HG03066 (cell line): ENCODE results near the gene YIPF7.

Experiments used
- ATAC-seq: cut with Tn5 transposase; IDR thresholded peaks from one replicate; pipeline ENCODE4 v1.9.1; 2021; ENCODE audit warnings: low read depth; ENCODE audit not compliant: unreplicated experiment

YIPF7 gene

GRCh38 chr4:44651425-44651824 lies at the start of gene YIPF7:
Gene YIPF7, minus strand, starts transcription at chr4:44651625. Its CDS starts 1,525 bp downstream, at chr4:44650100.
- ATAC-seq: no peak

GRCh38 chr4:44701037-44701436 lies 49.6 kb upstream of the YIPF7 start:
- no peak for ATAC-seq

GRCh38 chr4:44700427-44700826 lies 49.0 kb upstream of the YIPF7 start:
- no peak for ATAC-seq

GRCh38 chr4:44684648-44685047 lies 33.2 kb upstream of the YIPF7 start:
- no peak for ATAC-seq

GRCh38 chr4:44679060-44679459 lies 27.6 kb upstream of the YIPF7 start:
- no peak for ATAC-seq

- ATAC-seq: peak; percentile 96
These were observed 26.9 kb upstream of the YIPF7 start, which contains the start of gene GUF1 for GRCh38 chr4:44678094-44679041. Gene GUF1, plus strand, starts transcription at chr4:44678420. Its CDS starts 203 bp downstream, at chr4:44678623.

- no peak for ATAC-seq
These were observed 23.9 kb upstream of the YIPF7 start for GRCh38 chr4:44675366-44675765.

- ATAC-seq: no peak
These were observed 23.0 kb upstream of the YIPF7 start for GRCh38 chr4:44674471-44674870.

GRCh38 chr4:44671636-44672035 lies 20.2 kb upstream of the YIPF7 start:
- no peak for ATAC-seq

GRCh38 chr4:44670506-44671199 lies 19.2 kb upstream of the YIPF7 start:
- no peak for ATAC-seq

GRCh38 chr4:44668526-44668925 lies 17.1 kb upstream of the YIPF7 start:
- ATAC-seq: no peak

GRCh38 chr4:44663539-44664263 lies 12.3 kb upstream of the YIPF7 start:
- no peak for ATAC-seq

- no peak for ATAC-seq
These were observed 11.2 kb upstream of the YIPF7 start for GRCh38 chr4:44662623-44663005.

GRCh38 chr4:44661940-44662622 lies 10.7 kb upstream of the YIPF7 start:
- no peak for ATAC-seq

- ATAC-seq: no peak
These were observed 9.0 kb upstream of the YIPF7 start for GRCh38 chr4:44660396-44660795.

GRCh38 chr4:44652002-44652401 lies 577 bp upstream of the YIPF7 start:
- ATAC-seq: no peak

- no peak for ATAC-seq
These were observed 5.3 kb downstream of the YIPF7 start for GRCh38 chr4:44646151-44646550.

- no peak for ATAC-seq
These were observed 13.3 kb downstream of the YIPF7 start for GRCh38 chr4:44638091-44638490.

- ATAC-seq: no peak
These were observed 18.7 kb downstream of the YIPF7 start for GRCh38 chr4:44632733-44633132.

GRCh38 chr4:44632089-44632488 lies 19.3 kb downstream of the YIPF7 start:
- no peak for ATAC-seq
